GM18526 (cell line): ENCODE results near the gene SRSF10.

Experiments
- POLR2A ChIP-seq: IDR thresholded peaks from 3 replicates; pipeline ENCODE4 v1.6.1; 2011; ENCODE audit not compliant: insufficient read length; ENCODE audit errors: extremely low read depth

SRSF10 gene

GRCh38 chr1:24004132-24004531, 24.0 kb upstream of the SRSF10 start:
- TF ChIP-seq POLR2A: no peak

DNA sequence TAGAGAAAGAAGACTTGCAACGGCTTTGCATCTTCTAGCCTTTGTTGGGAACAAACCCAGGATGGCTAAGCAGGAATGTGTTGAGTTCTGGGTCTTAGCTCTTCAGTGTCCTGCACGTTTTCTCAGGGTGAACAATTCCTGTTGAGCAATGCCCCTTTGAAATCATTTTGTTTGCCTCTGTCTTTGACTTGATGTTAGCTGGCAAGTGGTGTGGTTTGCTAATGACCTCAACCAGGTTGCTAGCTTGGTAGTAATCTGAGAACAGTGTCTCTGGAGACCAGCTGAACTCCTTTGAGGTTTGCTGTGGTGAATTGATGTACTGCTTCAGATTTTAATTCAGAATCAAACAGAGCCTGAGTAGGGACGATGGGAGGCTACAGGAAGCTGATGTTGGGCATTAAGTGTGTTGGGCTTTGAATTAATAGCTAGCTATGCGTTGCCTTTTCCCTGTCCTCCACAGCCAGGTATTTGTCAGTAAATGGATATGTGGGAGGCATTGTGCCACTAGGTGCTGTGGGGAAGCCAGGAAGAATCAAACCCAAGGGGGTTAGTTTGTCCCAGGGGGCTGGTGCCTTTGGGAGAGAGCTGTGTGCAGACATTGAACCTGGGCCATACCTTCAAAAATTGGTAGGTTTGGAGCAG, 23.3 kb upstream of the SRSF10 start:
- no peak for TF ChIP-seq POLR2A

- TF ChIP-seq POLR2A: no peak
These were observed 22.6 kb upstream of the SRSF10 start for GRCh38 chr1:24002695-24003094.

DNA sequence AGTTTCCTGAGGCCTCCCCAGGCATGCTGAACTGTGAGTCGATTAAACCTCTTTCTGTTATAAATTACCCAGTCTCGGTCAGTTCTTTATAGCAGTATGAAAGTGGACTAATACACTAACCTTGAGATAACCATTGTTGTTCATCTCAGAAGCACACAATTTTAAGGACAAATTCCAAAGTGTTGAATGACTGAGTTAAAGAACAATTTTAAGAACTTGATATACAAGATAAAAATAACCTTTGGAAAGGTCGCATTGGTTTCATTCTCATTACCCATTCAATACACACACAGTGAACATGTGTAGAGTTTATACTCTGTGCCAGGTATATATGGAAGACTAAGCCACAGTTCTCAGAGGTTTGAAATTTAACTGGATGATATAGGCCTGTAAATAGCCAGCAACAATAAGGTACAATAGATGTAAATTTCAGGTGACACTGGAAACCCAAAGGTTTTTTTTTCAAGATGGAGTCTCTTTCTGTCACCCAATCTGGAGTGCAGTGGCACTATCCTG, 19.1 kb upstream of the SRSF10 start:
- TF ChIP-seq POLR2A: no peak

GRCh38 chr1:23997812-23998211, 17.7 kb upstream of the SRSF10 start:
- TF ChIP-seq POLR2A: no peak

- TF ChIP-seq POLR2A: no peak
These were observed 16.6 kb upstream of the SRSF10 start for GRCh38 chr1:23996700-23997229.

GRCh38 chr1:23995431-23995837, 15.3 kb upstream of the SRSF10 start:
- TF ChIP-seq POLR2A: no peak

DNA sequence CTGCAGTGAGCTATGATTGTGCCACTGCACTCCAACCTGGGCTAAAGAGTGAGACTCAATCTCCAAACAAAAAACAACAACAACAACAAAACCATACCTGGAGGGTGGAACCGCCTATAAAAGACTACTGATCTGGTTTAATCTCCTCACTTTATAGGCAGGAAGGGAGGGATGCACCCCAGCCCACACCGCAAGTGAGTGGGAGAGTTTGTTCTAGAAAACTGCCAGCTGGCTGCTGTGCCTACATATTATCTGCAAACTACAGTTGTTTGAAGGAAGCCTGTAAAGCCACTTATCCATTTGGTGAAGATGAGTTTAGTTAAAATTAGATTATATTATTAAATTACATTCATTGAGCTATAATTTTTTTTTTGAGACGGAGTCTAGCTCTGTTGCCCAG, 9.1 kb upstream of the SRSF10 start:
- no peak for TF ChIP-seq POLR2A

GRCh38 chr1:23984417-23985186, 4.5 kb upstream of the SRSF10 start:
- no peak for TF ChIP-seq POLR2A

- TF ChIP-seq POLR2A: no peak
These were observed 572 bp upstream of the SRSF10 start for GRCh38 chr1:23980728-23981070.

GRCh38 chr1:23979387-23979880, 693 bp downstream of the SRSF10 start:
- no peak for TF ChIP-seq POLR2A

DNA sequence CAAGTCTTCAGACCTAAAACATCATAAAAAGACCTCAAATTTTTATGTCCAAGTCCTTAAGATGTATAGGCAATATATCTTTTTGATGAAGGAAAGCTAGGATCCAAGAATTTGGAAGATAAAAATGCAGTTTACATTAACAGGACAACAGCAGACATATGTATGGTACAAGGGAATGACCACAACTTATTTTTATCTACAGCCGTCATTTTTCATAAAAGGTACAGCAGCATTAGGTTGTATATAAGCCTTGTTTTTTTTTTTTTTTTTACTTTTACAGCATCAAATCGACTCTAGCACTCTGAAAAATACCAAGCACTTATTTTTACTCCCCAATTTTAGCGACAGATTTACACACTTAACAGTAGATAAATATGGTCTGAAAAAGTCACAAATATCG, 1.3 kb downstream of the SRSF10 start:
- no peak for TF ChIP-seq POLR2A

- no peak for TF ChIP-seq POLR2A
These were observed 2.3 kb downstream of the SRSF10 start for GRCh38 chr1:23977854-23978191.

GRCh38 chr1:23977187-23977853, 2.8 kb downstream of the SRSF10 start:
- no peak for TF ChIP-seq POLR2A

DNA sequence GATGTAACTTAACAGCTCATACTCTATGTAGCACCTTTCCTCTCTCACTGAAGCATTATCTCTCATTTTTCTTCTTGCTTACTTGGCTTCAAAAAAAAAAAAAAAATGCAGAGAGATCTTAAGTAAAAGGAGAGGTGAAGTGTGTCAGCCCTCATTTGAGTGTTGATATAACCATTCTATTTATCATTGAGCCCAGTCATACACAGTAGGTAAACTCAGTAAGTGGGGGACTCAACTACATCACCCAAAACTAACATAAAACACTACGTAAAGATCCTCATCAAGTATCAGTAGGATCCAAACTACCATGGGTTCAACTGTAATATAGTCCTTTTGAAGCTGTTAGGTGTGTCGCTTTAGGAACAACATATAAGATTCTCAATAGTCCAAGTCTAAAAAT, 12.3 kb downstream of the SRSF10 start:
- TF ChIP-seq POLR2A: no peak
